ENCODE measurements around the gene FETUB. TPM values are rescaled to one million over a fixed set of nuclear protein-coding genes. Genes with fewer than 3 reads are reported as not detected.

The FETUB gene
- polyA plus RNA-seq, 5 donors, result 0.33 TPM; not detected in 4

GRCh38 chr3:186635532-186635931 is 4.7 kb upstream of the FETUB start:
- DNase-seq, result no peak

- DNase-seq, result no peak
Measured at GRCh38 chr3:186636536-186636935, 3.7 kb upstream of the FETUB start.

- DNase-seq, result no peak
Measured at GRCh38 chr3:186637686-186638085, 2.5 kb upstream of the FETUB start.

- DNase-seq, result no peak
Measured at GRCh38 chr3:186638259-186638658, 1.9 kb upstream of the FETUB start.

GRCh38 chr3:186640473-186640818 is 247 bp downstream of the FETUB start:
- no peak for DNase-seq

GRCh38 chr3:186640929-186641328 is 730 bp downstream of the FETUB start:
- DNase-seq, result no peak

- no peak for DNase-seq
Measured at GRCh38 chr3:186642014-186642413, 1.8 kb downstream of the FETUB start.

GRCh38 chr3:186643493-186643892 is 3.3 kb downstream of the FETUB start:
- no peak for DNase-seq

- no peak for DNase-seq
Measured at GRCh38 chr3:186644683-186645082, 4.5 kb downstream of the FETUB start.

GRCh38 chr3:186646106-186646505 is 5.9 kb downstream of the FETUB start:
- no peak for DNase-seq

- DNase-seq, result no peak
Measured at GRCh38 chr3:186646841-186647240, 6.6 kb downstream of the FETUB start.

- no peak for DNase-seq
Measured at GRCh38 chr3:186648851-186649250, 8.7 kb downstream of the FETUB start.

GRCh38 chr3:186651678-186652215 is 11.5 kb downstream of the FETUB start:
- DNase-seq, result no peak

GRCh38 chr3:186653080-186653707 is 13.0 kb downstream of the FETUB start:
- no peak for DNase-seq

GRCh38 chr3:186653984-186654383 is 13.8 kb downstream of the FETUB start:
- DNase-seq, result no peak

- DNase-seq, result no peak
Measured at GRCh38 chr3:186663361-186664118, 23.3 kb downstream of the FETUB start.

GRCh38 chr3:186664119-186664495 is 23.9 kb downstream of the FETUB start:
- no peak for DNase-seq

- no peak for DNase-seq
Measured at GRCh38 chr3:186664506-186664905, 24.3 kb downstream of the FETUB start.

- no peak for DNase-seq
Measured at GRCh38 chr3:186665625-186666188, 25.5 kb downstream of the FETUB start, which contains the start of gene HRG. Gene HRG (plus strand): TSS chr3:186666014. CDS start chr3:186666032, 18 bp downstream.

- DNase-seq, result no peak
Measured at GRCh38 chr3:186668426-186668825, 28.2 kb downstream of the FETUB start.

GRCh38 chr3:186669378-186670084 is 29.3 kb downstream of the FETUB start:
- DNase-seq, result no peak

- DNase-seq, result no peak
Measured at GRCh38 chr3:186670155-186670554, 30.0 kb downstream of the FETUB start.

Data from right lung (tissue), 5 donors.